Psoas muscle (tissue), 8 donors: ENCODE data around the gene PER2. TPM values are rescaled to one million over a fixed set of nuclear protein-coding genes. Genes with fewer than 3 reads are reported as not detected.

Experiments
- ATAC-seq, 4 donors: fragments of 200-7000 bp; cut with Tn5 transposase; one replicate each; pipeline ENCODE4 v1.9.1; 2020; ENCODE audit warnings: moderate library complexity in 3 of 4, mild to moderate bottlenecking in 2 of 4
- DNase-seq, 2 donors: peaks; one replicate each; pipeline ENCODE4 v3.0.0-alpha.2; 2020
- H3K27ac ChIP-seq: fragments of 200-600 bp; one replicate; pipeline ENCODE4 v1.8.0; 2022
- H3K27me3 ChIP-seq, 3 donors: fragments of 200-600 bp in 1 of 3; one replicate each; pipeline versions ENCODE4 v1.6.1 to v1.8.0; 2013 to 2022; ENCODE audit warnings: low read length in 2 of 3, mild to moderate bottlenecking in 2 of 3, moderate library complexity in 1 of 3; ENCODE audit not compliant: insufficient read depth in 3 of 3
- H3K36me3 ChIP-seq, 2 donors: fragments of 200-600 bp in 1 of 2; one replicate each; pipeline versions ENCODE4 v1.6.1 to v1.8.0; 2013 to 2022; ENCODE audit warnings: low read depth in 1 of 2, mild to moderate bottlenecking in 1 of 2, moderate library complexity in 1 of 2; ENCODE audit not compliant: insufficient read depth in 1 of 2
- H3K4me1 ChIP-seq: fragments of 200-600 bp; one replicate; pipeline ENCODE4 v1.8.0; 2022
- H3K4me3 ChIP-seq: fragments of 200-600 bp; one replicate; pipeline ENCODE4 v1.8.0; 2022; ENCODE audit warnings: mild to moderate bottlenecking
- H3K9me3 ChIP-seq: fragments of 200-600 bp; one replicate; pipeline ENCODE4 v1.8.0; 2022
- CTCF ChIP-seq: fragments of 200-600 bp; IDR thresholded peaks from one replicate; pipeline ENCODE4 v1.8.0; 2022; ENCODE audit warnings: antibody characterized with exemption
- WGBS, 3 donors: extraction: QIAGEN DNeasy Blood & Tissue Kit; methylation state at CpG; one replicate each; pipeline versions ENCODE4 v1.1.6 to v1.1.7; 2013; 5-methylcytosine and 5-hydroxymethylcytosine counted together
- intact Hi-C, 2 donors: fragments of 100-400 bp; cut with DNase I; formaldehyde crosslinking; loops; one replicate each; pipeline versions ENCODE4 v1.11.0 to v1.14.2; 2022
- polyA plus RNA-seq, 3 donors: library from polyadenylated mRNA; stranded (reverse); fragments of 200-250 nt; gene quantifications; one replicate each; pipeline ENCODE4 v1.2.3, GENCODE V29; 2013
- total RNA-seq, 4 donors: library from RNA; stranded (reverse); fragmentation: NEBNext Ultra II Directional in 2 of 4; extraction: Animal tissue kit (Norgen Biotek cat#: 25700) in 2 of 4; gene quantifications; one replicate each; pipeline versions ENCODE4 v1.2.1 to v1.2.4, GENCODE V29; 2021 to 2023
- donor health status: healthy with polysubstance abuse.
- donor health status: DM: no; HTN: no; CAD: no; lungs with moderate emphysema.
- donor health status: Bipolar disorder and iron deficiency.
- donor health status: healthy.
- donor health status: DM: yes; HTN: yes; CAD: no.
- donor health status: DM: no; HTN: no; CAD: no.
- donor health status: DM: no; HTN: no; CAD: no.
- donor health status: DM: yes; HTN: yes; CAD: no.

PER2 gene
- total and polyA plus RNA-seq, 7 donors = 1.9 to 20.7 (median 7.8) TPM

- Histone ChIP-seq H3K4me1 (peaks cover 50% of the 10 kb centered on the region), H3K27ac (peak overlapping the region; percentile 82), H3K9me3 (no peaks in the 10 kb centered on the region), H3K4me3 (no peak overlapping the region), H3K36me3 (peaks cover 0 to 20% of the 10 kb centered on the region in 2 donors), H3K27me3 (no peaks in the 10 kb centered on the region)
- ATAC-seq = no peak
- intact Hi-C loops = no loop called here
- 82 to 86% (median 82%) methylated on average over 10 of the region's 10 CpGs for WGBS, 3 donors
- DNase-seq = peak in 1 of 2 donors; percentile 11
- no peak for TF ChIP-seq CTCF
Observed at GRCh38 chr2:238243496-238244076, 44.8 kb downstream of the PER2 start.

- intact Hi-C loops = no loop called here
- no peaks in the 10 kb centered on the region for H3K9me3 ChIP-seq
- peaks cover 46% of the 10 kb centered on the region for H3K4me1 ChIP-seq
- peaks cover 0 to 20% of the 10 kb centered on the region in 2 donors for H3K36me3 ChIP-seq
- H3K27ac ChIP-seq = peak overlapping the region; percentile 82
- WGBS, 3 donors = 18 to 36% (median 22%) methylated on average over 7 of the region's 7 CpGs
- no peak overlapping the region for H3K4me3 ChIP-seq
- H3K27me3 ChIP-seq = no peaks in the 10 kb centered on the region
- DNase-seq (peak; percentile 51 to 82), ATAC-seq (peak; percentile 6 to 42 (median 23))
- TF ChIP-seq CTCF = no peak
Observed at GRCh38 chr2:238242731-238243495, 45.5 kb downstream of the PER2 start.

- Histone ChIP-seq H3K9me3 (no peaks in the 10 kb centered on the region), H3K4me3 (no peak overlapping the region), H3K27me3 (peaks cover 0 to 2% (median 0%) of the 10 kb centered on the region in 3 donors), H3K27ac (peak overlapping the region; percentile 82), H3K4me1 (peaks cover 40% of the 10 kb centered on the region), H3K36me3 (peaks cover 0 to 20% of the 10 kb centered on the region in 2 donors)
- intact Hi-C loops = no loop called here
- 83 to 88% (median 87%) methylated on average over 2 of the region's 2 CpGs for WGBS, 3 donors
- ATAC-seq = no peak
- no peak for TF ChIP-seq CTCF
- DNase-seq = no peak
Observed at GRCh38 chr2:238241970-238242369, 46.4 kb downstream of the PER2 start.

- Histone ChIP-seq H3K36me3 (peaks cover 0 to 11% of the 10 kb centered on the region in 2 donors), H3K27me3 (peaks cover 0 to 2% (median 0%) of the 10 kb centered on the region in 3 donors), H3K27ac (peak overlapping the region; percentile 82), H3K9me3 (no peaks in the 10 kb centered on the region), H3K4me1 (peaks cover 32% of the 10 kb centered on the region), H3K4me3 (peak overlapping the region; percentile 69)
- 8 to 12% (median 11%) methylated on average over 48 to 69 of the region's 71 CpGs for WGBS, 3 donors
- TF ChIP-seq CTCF = no peak
- intact Hi-C loops = no loop called here
- peak; percentile 77 to 83 (median 79) for ATAC-seq
- peak; percentile 85 to 95 for DNase-seq
Observed at GRCh38 chr2:238240757-238241711, 47.4 kb downstream of the PER2 start.
